Fibroblast of skin of left biceps (primary cell): ENCODE results near the gene SLC5A11.

Experiments
- DNase-seq, 2 experiments: peaks; one replicate each; pipeline ENCODE4 v3.0.0-alpha.2; 2013; ENCODE audit warnings: low read depth in 2 of 2

The SLC5A11 gene

GRCh38 chr16:24918641-24919040, 72.9 kb downstream of the SLC5A11 start:
- DNase-seq = no peak

GRCh38 chr16:24919536-24919935, 73.8 kb downstream of the SLC5A11 start:
- no peak for DNase-seq

- no peak for DNase-seq
Observed at GRCh38 chr16:24920568-24920967, 74.8 kb downstream of the SLC5A11 start.

GRCh38 chr16:24921229-24921628, 75.5 kb downstream of the SLC5A11 start:
- DNase-seq = no peak

- DNase-seq = no peak
Observed at GRCh38 chr16:24925163-24925562, 79.4 kb downstream of the SLC5A11 start.

DNA sequence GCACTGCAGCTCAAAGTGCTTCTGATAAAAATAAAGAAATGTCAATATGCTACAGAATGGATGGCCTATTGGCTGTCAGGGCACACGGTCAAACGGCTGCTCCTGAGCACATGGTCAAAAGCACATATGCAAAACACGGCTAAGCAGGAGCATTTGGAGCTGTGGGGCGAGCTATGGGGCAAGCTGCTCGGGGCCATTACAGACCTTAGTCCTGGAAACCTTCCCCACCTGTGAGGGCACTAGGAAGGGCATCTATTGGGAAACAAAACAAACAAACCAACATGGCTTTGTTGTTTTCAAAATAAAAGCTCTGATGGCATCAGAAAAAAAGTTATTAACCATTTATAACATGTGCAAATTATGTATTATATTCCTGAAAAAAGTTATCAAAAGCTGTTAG, 83.6 kb downstream of the SLC5A11 start:
- no peak for DNase-seq

GRCh38 chr16:24930440-24930839, 84.7 kb downstream of the SLC5A11 start:
- DNase-seq = no peak

GRCh38 chr16:24931091-24931490, 85.3 kb downstream of the SLC5A11 start:
- DNase-seq = no peak

- no peak for DNase-seq
Observed at GRCh38 chr16:24935336-24935735, 89.6 kb downstream of the SLC5A11 start.

- DNase-seq = no peak
Observed at GRCh38 chr16:24936151-24936550, 90.4 kb downstream of the SLC5A11 start.

DNA sequence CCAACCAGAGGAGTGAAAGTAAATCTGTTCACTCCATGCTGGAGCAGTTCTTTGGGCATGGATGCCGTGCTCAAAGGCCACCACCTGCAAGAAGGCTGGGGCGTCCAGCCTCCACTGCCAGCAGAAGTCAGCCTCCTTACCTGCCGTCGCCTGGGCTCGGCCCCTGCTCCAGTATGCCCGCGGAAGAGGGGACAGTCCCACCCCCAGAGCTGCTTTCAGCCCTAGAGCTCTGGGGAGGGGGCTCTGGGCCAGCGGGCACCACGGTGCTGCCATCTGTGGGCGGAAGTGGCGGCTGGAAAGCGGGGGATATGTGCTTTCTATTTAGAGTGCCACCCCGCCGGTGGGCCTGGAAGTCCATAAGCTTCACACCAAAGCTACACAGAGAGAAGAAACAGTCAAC, 93.5 kb downstream of the SLC5A11 start:
- DNase-seq = no peak

DNA sequence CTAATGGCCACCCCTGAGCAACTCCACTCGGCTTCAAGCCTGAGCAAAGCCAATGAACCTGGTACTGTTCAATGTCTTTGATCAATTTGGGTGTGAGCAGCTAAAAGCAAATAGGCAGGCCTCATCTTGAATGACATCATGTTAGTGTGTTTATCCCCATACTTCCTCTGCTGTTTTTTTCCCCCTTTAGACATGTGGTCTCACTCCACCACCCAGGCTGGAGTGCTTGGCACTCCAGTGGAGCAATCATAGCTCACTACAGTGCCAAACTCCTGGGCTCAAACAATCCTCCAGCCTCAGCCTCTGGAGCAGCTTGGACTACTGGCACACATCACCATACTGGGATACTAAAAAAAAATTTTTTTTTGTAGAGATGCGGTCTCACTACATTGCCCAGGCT, 94.0 kb downstream of the SLC5A11 start:
- DNase-seq = no peak

DNA sequence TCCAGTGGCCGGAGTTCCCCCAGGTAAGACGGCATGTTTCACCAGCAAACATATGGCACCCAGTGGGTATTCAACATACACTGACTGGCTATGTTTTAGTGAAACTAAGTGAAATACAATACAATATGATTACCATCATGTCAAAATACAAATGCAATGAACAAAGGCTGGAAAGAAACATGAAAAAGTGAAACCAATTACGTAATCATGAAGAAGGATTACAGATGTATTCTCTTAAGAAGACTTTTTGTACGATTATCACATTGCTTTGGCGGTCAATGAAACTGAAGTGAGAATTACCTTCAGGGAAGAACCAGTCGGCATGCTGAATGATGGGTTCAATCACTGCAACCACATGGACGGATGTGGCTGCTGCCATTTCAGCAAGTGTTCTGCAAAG, 97.7 kb downstream of the SLC5A11 start:
- DNase-seq = no peak

DNA sequence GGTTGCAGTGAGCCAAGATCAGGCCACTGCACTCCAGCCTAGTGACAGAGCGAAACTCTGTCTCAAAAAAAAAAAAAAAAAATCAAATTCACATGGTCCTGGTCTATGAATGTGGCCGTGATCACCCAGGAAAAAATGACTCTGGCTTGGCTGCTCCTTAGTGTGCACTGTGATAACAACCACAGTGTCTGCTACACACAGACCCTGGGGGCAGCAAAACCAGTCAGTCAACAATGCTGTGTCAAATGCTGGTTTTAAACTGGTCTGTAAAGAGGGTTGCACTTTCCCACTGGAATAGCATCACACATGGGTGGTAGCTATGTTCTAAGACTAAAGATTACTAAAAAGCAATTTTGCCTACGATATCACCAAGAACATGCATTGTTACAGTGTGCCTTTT, 98.4 kb downstream of the SLC5A11 start:
- DNase-seq = no peak

DNA sequence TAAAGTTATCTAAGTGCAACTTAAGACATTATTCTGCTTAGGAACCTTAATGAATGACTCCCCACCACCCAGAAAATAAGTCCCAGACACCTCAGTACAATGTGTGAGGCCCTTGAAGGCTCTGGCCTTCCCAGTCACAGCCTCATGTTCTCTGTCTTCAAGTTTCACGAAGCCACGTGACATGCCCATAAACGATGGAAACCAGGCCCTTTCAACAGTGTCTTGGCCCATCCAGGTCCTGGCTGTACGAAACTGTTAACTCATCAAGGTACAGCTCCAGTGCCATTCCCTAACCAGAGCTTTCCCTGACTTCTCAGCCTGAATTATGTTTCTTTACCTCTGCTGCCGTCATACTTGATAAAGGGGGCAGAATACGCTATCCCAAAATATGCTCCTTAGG, 100.4 kb downstream of the SLC5A11 start:
- DNase-seq = no peak

DNA sequence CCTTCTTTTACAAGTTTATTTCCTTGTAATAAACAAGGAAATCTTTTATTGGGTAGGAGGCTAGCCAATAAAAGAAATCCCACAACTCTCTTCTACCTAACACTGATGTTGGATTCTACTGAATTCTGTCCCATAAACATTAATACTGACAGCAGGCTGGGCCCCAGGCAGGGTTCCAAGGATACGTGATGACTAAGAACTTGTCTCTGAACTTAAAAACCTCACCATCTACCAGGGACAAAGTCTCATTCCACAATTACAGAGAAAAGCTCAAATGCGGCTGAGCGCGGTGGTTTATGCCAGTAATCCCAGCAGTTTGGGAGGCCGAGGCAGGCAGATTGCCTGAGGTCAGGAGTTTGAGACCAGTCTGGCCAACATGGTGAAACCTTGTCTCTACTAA, 104.5 kb downstream of the SLC5A11 start:
- DNase-seq = peak in 1 of 2 experiments; percentile 22

DNA sequence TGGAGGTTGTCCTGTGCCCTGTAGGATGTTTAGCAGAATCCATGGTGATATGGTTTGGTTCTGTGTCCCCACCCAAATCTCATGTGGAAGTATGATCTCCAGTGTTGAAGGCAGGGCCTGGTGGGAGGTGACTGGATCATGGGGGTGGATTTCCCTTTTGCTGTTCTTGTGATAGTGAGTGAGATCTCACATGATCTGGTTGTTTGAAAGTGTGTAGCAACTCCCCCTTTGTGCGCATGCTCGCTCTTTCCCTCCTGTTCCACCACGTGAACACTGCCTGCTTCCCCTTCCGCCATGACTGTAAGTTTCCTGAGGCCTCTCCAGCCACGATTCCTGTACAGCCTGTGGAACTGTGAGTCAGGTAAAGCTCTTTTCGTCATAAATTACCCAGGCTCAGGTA, 107.5 kb downstream of the SLC5A11 start:
- no peak for DNase-seq

DNA sequence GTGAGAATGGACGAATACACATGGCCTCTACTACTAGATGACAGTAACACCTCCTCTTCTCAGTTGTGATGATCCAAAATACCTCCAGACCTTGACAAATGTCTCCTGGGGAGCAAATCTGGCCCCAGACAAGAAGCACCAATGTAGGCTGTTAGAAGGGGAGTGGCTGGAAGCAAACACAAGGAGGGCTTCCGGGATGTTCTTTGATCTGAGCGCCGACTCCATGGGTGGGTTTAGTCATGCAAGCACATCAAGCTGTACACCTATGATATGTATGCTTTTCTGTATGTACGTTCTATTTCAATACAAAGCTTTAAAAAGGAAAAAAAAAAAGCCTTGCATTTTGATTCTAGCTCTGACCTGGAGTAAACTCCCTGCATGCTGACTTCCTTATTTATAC, 108.0 kb downstream of the SLC5A11 start:
- DNase-seq = no peak

GRCh38 chr16:24954137-24954536, 108.4 kb downstream of the SLC5A11 start:
- DNase-seq = no peak

DNA sequence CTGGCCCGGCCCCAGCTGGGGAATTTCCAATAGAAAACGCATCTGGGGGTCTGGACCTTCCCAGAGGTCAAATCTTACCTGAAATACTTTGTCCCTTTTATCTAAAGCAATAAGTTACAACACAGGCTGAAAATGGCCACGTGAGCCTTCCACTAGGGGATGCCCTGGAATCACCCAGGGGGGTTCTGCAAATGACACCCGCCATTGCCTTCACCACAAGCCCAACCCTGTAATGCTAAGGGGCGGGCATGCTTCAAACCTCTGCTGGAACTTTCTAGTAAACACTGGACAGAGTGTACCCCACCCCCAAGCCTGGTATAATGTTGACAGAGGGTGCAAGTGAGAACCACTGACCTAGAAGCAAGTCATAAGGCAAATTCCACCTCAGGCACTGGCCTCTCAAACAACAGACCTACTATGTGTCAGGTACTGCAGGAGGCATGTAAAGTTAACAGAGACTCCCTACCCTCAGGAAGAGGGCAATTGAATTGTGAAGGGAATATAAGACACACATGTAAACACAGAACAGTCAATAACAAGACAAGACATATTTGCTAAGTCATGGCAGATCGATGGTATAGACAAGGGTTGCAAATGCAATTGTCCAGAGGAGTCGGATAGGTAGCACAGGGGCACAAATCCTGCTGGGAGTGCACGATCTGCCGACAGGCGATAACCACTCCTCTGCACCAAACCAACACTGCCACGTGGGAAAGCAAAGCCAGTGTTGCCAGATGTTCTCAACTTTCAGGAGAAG, 110.4 kb downstream of the SLC5A11 start:
- no peak for DNase-seq

DNA sequence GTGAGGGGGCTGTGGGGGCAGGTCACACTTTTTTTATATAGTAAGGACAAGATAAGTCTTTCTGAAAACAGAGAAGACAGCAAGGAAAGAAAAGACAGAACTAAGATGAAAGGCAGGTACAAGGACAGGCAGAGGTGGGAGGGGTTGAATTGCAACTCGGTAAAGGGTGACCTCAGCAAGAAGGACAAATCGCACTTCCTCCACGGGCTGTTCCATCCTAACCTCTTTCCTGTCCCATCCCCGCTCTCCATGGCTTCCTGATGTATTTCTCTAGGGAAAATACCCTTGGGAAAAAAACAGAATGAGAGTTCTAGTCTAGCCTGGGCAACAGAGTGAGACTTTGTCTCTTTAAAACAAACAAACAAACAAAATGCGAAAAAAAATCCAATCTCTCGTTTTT, 112.1 kb downstream of the SLC5A11 start:
- DNase-seq = no peak
